ENCODE measurements around the gene TBL1X.
"Not testable (repeated sequence)": the region's sequence is repeated elsewhere in the genome, so short reads cannot be mapped to it uniquely, and the experiment has no call there.

Gene TBL1X

DNA sequence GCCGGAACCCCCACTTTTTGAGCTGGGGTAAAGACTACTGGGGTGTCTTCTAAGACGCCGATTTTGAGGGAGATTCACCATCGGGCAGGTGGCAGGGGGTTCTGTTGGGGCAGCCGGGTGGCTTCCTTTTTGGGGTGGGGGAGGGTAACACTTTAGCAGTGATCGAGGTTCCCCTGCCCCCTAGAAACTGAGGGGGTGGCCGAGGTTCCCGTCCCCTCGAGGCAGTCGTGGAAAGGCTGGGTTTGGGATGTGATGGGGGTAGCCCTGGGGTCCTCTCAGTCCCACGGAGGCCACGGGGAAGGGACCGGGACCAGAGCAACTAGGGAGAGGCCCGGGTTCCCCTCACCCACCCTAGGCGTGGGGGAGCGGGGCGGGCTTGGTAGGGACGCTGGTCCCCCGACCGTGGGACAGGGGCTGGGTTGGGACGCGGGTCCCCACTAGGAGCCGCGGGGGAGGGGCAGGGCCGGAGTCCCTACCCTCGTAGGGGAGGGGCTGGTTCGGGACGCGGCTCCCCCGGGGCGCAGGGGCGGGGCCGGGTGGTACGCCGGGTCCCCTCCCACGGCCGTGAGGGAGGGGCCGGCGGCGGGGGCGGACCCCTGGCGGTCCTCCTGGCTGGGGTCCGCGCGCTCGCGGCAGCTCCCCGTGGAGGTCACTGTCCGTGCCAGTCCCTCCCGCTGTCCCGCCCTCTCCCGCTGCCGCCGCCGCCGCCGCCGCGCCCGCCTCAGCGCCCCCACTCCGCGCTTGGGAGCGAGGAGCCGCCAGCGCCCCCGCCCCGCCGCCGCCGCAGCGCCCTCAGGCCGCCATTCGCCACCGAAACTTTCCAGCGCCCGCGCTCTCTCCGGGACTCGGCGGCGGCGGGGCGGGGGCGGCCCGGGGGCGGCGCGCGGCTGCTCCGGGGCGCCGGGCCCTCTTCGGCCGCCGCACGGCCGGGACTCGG lies at the start of gene TBL1X:
Gene TBL1X (plus strand): TSS at position 624 of the 937 bp plus-strand sequence. CDS start 188,529 bp downstream, outside the sequence.
- peak; percentile 4 to 39 for DNase-seq (ENCODE audit: low read depth in 1 of 2, low spot score in 1 of 2)

DNA sequence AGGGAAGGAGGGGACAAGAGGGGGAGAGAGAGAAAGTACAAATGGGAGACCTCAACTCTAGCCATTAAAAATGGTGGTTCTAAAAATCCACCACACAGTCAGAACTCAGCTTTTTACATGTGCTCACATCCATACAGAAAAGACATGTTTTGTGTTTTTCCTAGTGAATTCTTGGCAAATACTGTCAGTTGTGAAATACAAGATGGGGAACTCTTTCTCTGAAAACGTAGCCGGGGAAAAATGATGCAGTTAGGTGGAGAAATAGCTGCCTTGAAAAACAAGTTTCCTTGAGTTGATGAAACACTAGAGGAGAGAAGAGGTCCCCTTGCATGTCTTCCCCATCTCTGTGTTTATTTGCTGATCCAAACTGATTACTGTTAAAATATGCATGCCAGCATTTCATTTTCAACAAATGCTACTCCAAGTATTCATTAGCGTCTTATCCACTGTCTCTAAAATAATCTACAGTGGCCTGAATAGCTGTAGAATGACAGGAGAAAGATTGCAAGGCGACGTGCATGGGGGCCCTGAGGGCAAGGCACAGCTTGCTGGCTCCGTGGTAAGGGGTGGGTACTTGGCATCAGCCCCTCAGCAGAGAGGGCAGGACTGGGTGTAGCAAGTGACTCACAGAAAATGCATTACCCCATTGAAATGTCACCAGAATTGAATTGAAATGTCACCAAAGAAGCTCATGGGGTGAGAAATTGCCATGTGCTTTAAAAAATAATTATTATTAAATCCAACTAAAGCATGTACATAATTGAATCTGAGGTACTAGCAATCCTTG lies 48.1 kb upstream of the TBL1X start:
- no peak for DNase-seq (ENCODE audit: low read depth in 1 of 2, low spot score in 1 of 2)

DNA sequence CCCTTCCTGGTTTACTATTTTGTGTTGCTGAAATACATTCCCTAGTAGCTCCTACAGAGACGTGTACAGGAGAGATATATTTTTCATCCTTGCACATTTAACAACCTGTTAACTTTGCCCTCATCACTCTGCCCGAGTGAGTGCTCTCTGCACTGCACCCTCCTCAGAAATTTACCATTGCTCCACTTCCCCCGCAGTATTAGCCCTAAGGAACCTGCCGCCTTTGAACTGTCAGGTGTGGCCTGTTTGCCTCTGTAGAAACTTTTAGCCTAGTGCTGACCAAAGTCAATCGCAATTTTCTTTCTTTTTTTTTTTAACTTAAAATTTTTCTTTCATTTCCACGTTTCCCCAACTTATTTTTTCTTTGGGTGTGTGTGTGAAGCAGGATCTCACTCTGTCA lies 46.6 kb upstream of the TBL1X start:
- no peak for DNase-seq (ENCODE audit: low read depth in 1 of 2, low spot score in 1 of 2)

DNA sequence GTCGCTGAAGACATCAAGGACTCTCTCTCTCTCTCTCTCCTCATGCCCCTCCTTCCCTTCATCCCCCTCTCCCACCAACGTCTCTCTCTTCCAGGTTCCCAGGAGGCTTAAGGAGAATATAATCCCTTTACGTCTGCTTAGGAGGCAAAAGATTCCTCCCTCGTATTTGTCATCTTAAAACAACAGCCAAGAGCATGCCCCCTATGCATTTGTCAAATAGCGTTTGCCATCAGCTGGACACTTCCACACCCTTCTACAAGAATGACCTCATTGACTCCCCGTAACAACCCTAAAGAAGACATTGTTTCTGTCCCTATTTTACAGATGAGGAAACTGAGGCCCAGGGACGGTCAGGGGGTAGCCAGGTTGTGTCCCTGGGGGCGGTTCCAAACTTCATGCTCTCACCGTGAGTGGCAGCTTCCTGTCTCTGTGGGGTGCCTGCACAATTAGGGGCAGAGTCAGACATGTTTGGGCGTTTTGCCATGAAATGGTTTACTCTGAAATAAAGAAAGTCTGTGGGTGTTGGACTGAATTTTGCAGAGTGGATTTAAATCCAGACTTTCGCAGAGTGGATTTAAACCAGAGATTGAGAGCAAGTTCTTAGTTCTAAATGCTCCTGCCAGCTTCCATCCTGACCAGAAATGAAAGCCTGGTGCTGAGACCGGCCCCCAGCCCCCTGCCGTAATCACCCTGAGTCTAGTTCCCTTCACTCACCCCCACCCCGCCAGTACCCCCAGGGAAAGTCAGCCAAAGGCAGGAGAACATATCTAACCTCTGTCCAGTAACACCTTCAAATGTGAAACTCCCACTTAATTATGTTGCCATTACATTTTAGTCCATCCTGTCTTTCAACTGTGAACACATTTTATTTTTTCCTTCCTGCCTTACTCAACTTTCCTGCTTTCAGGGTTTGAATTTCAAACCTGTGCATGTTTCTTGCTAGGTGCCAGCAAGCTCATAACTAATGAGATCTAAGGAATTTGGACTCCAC lies 44.3 kb upstream of the TBL1X start:
- DNase-seq (ENCODE audit: low read depth in 1 of 2, low spot score in 1 of 2), result no peak

DNA sequence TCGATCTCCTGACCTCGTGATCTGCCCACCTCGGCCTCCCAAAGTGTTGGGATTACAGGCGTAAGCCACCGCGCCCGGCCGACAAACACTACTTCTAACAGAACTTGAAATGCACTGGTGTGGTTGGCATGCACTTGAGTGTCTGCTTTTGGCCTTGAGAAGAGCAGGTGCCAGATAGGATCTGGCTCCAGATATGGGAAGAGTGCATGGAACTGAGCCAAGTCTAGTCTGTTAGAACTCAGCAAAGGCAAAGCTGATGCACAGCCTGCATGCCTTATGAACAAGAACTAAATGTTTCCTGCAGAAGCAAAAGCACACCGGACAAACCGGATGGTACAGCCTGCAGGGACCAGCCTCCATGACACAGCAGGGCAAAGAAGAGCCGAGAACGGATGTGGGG lies 35.1 kb upstream of the TBL1X start:
- DNase-seq (ENCODE audit: low read depth in 1 of 2, low spot score in 1 of 2), result no peak

DNA sequence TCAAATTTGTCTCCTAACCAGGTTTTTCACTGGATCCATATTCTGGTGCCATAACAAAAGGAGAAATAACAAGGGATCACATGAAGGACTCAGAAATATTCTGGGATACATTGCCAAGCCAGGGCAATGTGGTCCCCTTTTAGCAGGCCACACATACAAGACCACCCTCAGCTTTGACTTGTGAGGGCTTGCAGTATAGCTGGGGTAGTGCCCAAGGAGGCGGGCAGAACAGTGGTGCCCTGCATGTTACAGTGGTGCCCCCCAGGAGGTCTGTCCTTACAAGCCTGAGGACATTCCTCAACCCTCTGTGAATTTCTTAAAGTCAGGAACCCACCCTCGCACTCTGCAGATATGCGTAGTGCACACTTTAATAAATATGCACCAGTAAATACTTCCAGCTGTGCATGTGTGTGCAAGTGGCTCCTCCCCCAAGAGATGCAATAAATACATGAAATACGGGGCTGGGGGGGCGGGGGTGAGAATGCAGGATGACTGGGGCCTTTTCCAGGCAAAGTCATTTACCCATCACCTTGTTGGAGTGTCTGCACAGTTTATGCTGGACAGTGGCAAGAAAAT lies 34.4 kb upstream of the TBL1X start:
- no peak for DNase-seq (ENCODE audit: low read depth in 1 of 2, low spot score in 1 of 2)

DNA sequence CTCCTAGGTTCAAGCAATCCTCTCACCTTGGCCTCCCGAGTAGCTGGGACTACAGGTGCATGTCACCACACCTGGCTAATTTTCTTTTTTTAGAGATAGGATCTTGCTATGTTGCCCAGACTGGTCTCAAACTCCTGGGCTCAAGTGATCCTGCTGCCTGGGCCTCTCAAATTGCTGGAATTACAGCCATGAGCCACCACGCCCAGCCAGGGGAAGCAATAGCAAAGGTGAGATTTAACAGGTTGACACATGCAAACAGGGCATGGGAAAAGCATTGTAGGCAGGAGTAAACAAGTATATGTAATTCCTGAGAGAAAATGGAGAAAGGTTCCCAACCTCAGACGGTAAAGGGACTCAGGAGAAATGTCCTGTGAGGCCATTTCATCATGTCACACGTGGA lies 33.6 kb upstream of the TBL1X start:
- no peak for DNase-seq (ENCODE audit: low read depth in 1 of 2, low spot score in 1 of 2)

DNA sequence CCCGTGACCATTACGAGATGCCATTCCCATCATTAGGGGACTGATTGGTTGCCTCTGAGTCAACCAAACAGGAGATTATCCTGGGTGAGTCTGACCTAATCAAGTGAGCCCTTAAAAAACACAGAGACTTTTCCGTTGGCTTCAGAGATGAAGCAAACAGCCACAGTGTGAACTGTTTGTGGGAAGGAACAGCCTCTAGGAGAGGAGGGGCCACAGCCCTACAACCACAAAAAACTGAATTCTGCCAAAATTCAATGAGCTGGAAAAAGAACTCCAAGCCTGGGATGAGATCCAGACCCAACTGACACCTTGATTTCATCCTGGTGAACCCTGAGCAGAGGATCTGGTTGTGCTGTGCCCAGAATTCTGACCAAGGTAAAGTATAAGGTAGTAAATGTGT lies 31.3 kb upstream of the TBL1X start:
- no peak for DNase-seq (ENCODE audit: low read depth in 1 of 2, low spot score in 1 of 2)

DNA sequence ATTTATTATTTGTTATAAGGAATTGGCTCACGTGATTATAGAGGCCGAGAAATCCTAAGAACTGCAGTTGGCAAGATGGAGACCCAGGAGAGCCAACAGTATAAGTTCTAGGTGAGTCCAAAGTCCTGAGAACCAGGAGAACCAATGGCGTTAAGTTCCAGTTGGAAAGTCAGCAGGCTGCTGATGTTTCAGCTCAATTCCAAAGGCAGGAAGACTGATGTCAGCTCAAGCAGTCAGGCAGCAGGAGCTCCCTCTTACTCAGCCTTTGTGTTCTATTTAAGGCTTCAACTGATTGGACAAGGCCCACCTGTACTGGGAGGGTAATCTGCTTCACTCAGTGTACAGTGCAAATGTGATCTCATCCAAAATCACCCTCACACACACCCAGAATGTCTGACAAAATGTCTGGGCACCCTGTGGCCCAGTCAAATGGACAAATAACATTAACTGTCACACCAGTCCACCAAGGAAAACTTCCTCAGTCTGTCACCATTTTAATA lies 30.8 kb upstream of the TBL1X start:
- DNase-seq (ENCODE audit: low read depth in 1 of 2, low spot score in 1 of 2), result no peak

DNA sequence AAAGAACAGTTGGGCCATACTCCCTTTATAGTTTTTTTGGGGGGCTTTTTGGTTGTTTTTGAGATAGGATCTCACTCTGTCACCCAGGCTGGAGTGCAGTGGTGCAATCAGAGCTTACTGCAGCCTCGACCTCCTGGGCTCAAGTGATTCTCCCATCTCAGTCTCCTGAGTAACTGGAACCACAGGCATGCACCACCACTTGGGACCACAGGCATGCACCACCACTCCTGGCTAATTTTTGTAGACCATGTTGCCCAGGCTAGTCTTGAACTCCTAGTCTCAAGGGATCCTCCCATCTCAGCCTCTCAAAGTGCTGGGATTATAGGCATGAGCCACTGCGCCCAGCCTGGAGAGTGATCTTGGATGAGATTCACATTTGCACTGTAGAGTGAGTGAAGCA lies 29.8 kb upstream of the TBL1X start:
- not testable (repeated sequence) for DNase-seq (ENCODE audit: low read depth in 1 of 2, low spot score in 1 of 2)

DNA sequence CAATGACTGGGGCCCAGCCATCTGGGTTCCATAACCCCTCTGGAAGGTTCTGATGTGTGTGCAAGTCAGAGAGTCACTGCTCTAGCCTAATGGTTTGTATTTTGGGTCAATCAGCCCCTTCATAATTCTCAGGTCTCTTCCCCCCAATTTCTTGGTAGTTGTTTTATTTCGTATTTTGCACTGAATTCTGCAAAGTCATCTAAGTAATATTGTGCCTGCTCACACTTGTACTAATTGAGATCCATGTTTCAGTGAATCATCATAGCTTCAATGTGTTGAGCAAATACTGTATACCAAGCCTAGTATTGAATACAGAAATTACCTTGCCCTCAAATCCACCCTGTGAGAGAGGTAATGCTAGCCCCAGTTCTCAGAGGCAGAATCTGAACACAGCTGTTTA lies 28.0 kb upstream of the TBL1X start:
- DNase-seq (ENCODE audit: low read depth in 1 of 2, low spot score in 1 of 2), result no peak

DNA sequence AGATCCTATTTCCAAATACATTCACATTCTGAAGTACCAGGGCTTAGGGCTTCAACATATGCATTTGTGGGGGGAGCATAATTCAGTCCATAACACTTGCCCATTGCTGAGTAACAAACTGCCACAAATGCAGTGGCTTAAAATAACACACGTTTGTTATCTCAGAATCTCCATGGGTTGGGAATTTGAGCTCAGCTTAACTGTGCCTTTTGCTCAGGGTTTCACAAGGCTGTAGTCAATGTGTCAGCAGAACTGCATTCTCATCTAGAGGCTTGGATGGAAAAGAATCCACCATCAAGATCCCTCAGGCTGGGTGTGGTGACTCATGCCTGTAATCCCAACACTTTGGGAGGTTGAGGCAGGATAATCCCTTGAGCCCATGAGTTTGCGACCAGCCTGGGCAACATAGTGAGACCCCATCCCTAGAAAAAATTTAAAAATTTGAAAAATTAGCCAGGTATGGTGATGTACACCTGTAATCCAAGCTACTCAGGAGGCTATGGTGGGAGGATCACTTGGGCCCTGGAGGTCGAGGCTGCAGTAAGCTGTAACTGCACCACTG lies 25.8 kb upstream of the TBL1X start:
- DNase-seq (ENCODE audit: low read depth in 1 of 2, low spot score in 1 of 2), result no peak

DNA sequence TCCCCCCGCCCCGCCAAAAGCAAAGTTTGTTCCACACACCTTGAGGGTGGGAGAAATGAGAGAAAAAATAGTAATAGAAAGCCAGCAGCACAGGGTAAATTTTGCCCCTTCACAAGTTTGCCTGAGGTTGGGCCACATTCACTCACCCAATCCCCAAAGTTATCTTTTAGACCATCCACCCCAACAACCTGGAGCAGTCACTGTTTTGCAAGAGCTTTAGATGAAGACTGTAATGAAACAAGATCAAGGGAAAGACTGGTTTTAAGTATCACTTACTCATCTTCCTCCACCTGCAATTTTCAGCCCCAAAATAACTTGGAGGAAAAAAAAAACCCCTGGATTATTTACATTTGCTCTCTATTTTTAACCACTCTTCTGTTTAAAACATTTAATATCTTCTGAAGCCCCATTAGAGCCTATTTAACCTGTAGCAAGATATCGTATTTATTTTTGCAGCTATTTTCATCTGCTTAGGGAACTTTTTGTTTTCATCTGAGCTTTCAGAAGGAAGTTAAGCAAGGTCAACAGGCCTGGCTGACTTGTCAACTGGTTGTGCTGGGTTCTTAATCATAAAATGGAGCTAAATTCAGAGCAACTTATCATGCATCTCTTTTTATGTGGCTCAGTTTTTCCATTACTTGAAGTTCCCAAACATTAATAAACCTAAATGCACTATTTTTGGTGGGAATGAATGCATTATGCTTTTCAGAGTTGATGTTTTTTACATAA lies 24.6 kb upstream of the TBL1X start:
- no peak for DNase-seq (ENCODE audit: low read depth in 1 of 2, low spot score in 1 of 2)

DNA sequence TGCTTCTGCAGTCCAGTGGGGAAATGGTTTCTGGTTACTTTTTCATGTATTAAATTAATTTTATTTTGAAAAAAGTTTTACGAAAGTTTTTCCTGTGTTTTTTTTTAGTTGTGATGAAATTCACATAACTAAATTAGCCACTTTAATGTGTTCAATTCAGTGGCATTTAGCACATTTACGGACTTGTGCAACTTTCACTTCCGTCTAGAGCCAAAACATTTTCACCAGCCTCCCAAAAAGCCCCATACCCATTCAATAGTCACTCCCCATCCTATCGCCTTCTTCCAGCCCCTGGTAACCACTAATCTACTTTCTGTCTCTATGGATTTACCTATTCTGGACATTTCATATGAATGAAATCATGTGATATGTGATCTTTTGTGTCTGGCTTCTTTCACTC lies 22.8 kb upstream of the TBL1X start:
- DNase-seq (ENCODE audit: low read depth in 1 of 2, low spot score in 1 of 2), result no peak

DNA sequence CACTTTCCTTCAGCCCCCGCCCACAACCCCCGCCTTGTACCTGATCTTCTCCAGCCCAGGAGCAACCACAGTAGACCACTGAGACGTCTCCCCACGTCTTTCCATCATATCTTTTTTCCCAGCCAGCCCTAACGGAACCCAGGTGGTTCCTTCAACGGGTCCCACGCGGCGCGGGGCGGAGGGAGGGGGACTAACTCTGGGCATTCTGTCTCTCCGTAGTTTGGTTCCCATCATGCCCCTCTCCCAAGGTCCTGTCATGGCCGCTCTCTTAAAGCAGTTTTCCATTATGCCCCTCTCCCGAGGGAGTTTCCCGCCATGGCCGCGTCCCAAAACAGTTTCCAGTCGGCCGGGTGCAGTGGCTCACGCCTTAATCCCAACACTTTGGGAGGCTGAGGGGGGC lies 21.5 kb upstream of the TBL1X start:
- no peak for DNase-seq (ENCODE audit: low read depth in 1 of 2, low spot score in 1 of 2)

DNA sequence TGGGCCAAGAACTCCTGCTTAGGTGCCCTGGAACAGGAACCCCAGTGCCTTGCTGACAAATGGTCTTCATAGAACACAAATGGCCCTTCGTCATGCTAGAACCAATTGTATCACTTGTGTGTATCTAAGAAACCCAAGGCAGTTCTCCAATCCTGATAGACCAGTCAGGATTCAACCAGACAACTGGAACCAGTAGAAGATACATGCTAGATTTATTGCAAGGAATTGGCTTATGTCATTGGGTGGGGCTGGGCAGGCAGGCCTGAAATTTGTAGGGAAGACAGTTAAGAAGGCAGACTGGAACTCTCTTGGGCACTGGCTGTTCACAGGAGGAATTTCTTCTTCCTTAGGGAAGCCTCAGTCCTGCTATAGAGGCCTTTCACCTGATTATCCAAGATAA lies 17.0 kb upstream of the TBL1X start:
- no peak for DNase-seq (ENCODE audit: low read depth in 1 of 2, low spot score in 1 of 2)

DNA sequence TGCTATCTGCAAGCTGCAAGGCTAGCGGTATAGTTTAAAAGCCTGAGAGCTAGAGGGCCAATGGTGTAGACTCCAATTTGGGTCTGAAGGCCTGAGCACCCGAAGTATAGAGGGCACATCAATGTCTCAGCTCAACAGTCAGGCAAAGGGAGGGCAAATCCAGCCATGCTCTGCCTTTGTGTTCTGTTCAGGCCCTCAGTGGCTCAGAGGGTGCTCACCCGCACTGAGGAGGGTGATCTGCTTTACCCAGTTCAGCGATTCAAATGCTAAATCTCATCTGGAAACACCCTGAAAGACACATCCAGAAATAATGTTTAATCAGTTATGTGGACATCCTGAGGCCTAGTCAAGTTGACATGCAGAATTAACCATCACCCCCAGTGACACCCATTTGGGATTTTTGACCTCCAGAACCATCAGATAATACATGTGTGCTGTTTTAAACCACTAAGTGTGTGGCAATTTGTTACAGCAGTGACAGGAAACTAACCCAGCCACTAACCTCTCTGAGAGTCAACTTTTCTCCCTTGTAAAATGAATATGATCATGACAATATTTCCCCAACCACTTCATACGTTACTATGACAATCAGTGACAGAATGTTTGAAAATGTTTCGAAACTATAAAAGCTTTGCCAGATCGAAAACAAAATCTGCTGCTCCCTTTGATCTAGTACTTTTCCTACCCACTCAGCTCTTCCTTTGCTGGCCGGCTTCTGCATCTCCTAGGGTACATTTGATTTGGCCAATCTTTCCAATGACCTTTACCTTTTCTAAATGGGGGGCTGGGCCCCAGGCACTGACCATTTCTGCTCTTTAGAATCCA lies 8.4 kb upstream of the TBL1X start:
- DNase-seq (ENCODE audit: low read depth in 1 of 2, low spot score in 1 of 2), result no peak

DNA sequence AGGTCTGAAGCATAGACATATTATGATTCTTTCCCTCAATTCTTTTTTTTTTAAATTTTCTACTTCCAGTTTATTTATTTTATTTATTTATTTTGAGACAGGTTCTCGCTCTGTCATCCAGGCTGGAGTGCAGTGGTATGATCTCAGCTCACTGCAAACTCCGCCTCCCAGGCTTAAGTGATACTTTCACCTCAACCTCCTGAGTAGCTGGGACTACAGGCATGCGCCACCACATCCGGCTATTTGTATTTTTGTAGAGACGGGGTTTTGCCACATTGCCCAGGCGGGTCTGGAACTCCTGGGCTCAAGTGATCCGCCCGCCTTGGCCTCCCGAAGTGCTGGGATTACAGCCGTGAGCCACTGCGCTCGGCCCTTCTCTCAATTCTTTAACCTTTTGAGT lies 6.8 kb upstream of the TBL1X start:
- not testable (repeated sequence) for DNase-seq (ENCODE audit: low read depth in 1 of 2, low spot score in 1 of 2)
